Stimulated activated CD8-positive, alpha-beta memory T cell treated with anti-CD3 and anti-CD28 coated beads, Interleukin-4, amount 100 ng/mL, for 48 hours (primary cell): ENCODE results near the gene CDH2.

Experiments
- DNase-seq: peaks from one replicate; pipeline ENCODE4 v3.0.0-alpha.2; 2020

CDH2 gene

DNA sequence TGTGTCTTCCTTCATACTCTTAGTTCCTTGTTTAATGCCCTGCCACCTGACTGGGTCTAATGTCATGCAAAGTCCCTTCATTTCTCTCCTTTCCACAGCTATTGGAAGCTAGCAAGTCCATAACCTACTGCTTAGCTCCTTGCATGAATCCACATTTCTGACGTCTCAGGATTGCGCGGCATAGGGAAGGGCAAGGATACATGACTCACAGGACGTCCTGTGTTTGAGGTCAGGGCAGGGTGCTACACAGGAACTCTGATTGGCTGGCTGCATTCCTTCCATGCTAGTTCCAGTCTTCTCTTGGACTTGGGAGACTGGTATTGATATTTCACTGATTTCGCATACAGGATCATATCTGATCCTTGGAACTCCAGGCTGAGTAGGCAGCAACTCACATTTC lies 137.9 kb downstream of the CDH2 start:
- DNase-seq = no peak

DNA sequence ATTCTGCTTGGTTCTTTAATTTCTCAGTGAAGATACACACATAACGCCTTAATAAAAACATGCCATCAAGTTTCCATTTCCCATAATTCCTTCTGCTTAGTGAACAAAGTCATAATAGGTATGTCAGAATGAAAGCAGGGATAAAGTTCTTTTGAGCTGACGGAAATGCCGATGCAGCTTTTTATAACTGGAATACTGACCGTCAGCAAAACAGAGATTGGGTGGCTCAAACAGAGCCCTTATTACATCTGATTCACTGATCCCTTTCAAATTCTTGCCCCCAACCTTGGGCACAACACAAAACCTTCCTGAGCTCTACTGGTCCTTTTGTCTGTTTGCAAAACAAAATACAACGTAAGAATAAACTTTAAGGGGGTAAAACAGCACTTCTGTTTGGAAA lies 140.4 kb downstream of the CDH2 start:
- no peak for DNase-seq

DNA sequence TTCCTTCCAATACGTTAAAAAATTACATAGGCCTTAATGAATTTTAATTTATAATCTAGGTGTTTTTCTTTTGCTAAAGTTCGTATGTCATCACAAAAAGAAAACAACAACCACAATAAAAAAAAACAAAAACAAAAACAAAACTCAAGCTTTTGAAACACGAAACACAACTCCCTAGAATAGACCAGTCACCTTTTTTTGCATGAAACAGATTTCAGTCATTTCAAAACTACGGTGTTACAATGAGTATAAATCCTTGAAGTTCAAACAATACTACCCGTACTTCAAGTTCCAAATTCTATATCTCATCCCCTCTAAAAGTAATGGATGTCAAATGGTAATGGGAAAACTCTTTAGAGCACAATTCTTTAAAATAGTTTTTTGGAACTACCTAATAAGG lies 142.4 kb downstream of the CDH2 start:
- no peak for DNase-seq

DNA sequence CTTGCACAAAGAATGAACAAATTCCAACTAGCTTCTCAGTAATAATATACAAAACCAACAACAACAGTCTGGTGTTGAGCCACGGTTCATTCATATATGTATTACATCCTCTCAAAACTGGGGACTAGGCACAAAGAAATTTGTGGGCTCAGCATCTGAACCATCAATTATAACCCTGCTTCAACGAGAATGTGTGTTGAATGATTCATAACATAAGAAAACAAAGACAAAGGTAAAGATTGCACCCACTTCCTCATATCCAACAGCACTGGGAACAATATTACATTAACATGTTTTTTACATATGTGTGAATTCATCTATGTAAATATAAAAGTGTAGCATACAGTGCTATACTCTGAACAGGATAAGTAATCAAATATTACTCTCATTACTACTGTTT lies 144.8 kb downstream of the CDH2 start:
- no peak for DNase-seq

DNA sequence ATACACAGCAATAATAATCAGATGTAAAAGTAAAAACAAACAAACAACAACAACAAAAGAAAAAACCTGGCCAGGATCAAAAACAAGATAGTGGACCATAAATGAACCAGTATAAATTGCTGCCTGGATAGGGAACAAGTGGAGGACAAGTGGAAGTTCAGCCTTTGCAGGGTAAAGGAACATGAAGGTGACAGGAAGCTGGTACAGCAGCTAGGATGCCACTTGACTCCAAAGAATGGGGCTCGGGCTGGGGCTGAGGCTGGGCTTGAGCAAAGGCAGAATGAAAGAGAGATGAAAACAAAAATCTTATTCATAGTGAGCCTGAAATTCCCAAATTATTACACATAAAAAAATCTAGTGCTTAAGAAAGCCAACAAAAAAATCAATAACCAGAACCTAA lies 146.5 kb downstream of the CDH2 start:
- no peak for DNase-seq

DNA sequence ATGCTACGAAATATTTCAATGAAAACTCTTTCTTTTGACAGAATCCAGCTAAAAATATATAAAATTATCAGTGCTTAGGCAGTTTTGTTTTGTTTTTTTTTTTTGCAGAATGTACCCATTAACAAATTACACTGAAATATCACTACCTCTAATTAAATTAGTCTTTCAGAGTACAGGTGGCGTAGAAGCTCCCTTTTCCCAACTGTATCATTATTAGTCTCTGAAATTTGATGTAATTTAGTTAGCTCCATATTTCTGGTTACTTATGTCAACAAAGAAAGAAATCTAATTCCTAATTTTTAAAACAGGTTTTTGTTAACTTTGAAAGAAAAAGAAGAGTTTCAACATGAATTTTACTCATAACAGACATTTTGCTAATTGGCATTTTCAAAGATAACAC lies 149.2 kb downstream of the CDH2 start:
- DNase-seq = no peak

DNA sequence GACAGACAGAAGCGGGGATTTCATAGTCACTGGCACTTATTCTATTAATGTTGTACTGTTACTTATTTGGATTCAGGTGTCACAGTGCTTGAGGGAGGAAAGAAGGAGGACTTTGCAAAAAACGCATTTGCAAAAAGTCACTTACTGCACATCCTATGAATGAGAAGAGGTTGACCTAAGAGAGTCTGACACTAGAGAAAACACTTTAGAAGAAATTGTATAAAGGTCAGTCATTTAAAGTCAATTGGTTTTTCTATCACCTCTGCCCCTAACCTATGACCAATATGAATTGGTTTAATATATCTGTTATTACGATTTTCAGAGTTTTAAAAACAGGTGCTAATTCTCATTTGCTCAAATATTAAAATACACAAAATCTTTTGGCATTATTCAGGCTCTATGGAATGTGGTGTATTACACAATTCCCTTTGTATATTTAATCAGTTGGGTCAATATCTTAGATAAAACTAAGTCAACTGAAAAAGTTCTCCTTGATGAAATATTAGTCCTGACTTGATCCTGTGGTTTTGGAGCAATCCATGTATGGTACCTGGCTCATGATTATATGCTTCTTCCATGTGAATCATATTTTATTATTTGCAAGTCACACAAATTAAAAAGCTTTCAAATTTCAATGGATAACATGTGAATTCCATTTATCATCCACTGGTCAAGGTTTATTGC lies 157.4 kb downstream of the CDH2 start:
- DNase-seq = no peak

DNA sequence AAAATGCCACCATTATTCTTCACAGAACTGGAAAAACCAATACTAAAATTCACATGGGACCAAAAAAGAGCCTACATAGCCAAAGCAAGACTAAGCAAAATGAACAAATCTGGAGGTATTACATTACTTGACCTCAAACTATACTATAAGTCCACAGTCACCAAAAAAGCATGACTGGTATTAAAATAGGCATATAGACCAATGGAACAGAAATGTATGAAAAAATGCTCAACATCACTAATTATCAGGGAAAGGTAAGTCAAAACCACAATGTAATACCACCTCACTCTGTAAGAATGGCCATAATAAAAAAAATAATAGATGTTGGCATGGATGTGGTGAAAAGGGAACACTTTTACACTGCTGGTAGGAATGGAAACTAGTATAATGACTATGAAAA lies 158.6 kb downstream of the CDH2 start:
- DNase-seq = no peak

DNA sequence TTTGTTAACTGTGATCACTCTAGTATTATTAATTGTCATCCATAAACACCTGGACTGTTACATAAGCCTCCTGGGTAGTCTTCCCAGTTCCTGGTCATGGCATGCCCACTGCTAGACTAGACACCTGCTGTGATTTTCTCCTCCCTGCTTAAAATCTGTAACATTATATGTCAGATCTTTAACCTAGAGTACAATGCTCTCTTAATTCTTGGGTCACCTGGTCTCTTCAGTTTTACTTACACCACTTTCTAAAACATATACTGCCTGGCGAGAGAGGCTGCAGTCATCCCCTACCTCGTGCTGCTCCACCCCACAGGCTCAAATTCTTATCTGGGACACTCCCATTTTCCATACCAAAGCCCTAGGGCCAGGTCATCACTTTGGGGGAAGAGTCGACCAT lies 161.3 kb downstream of the CDH2 start:
- DNase-seq = no peak

DNA sequence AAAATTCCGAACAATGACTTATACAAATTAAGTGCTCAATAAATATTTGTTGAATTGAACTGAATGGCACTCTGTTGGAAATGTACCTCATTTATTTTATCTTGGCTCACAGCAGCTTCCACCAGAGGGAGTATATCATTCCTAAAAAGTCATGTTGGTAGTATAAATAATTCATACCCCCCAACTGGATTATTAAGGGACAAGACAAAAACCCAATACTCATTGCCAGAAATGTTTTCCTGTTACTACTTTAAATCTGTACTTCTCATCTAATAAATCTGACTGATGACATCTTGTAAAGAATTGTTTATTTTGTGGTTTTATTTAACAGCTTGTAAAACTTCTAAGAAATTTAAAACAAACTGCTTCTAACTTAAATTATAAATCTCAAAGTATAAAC lies 163.9 kb downstream of the CDH2 start:
- DNase-seq = no peak

DNA sequence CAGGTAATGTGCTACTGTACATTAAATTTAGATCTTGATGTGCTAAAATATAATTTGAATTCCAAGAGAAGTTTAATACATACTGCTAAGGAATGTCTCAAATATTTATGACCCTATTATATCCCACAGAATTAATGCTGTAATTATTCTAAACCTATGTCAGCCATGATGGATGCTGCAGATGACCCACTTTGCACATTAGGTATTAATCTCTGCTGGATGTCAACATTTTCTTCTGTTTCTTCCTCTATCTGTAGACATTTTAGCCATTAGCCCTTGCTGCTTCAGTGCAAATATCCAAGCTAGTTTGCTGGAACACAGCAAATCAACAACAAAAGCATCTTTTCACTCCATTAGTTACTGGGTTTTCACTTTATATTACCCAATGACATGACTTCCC lies 164.6 kb downstream of the CDH2 start:
- no peak for DNase-seq

DNA sequence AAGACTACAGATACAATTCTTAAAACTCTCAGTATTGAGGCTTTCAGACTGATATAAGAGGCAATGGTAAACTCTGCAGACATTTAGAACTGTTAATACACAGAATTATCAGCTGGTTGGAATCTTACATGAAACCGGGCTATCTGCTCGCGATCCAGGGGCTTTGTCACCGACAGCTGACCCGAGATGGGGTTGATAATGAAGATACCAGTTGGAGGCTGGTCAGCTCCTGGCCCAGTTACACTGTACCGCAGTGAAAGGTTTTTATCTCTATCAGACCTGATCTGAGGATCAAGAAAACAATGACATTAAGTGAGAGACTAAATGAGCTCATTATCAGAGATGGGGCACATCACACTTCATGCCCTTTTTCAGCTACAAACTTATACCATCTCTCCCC lies 167.3 kb downstream of the CDH2 start:
- no peak for DNase-seq

DNA sequence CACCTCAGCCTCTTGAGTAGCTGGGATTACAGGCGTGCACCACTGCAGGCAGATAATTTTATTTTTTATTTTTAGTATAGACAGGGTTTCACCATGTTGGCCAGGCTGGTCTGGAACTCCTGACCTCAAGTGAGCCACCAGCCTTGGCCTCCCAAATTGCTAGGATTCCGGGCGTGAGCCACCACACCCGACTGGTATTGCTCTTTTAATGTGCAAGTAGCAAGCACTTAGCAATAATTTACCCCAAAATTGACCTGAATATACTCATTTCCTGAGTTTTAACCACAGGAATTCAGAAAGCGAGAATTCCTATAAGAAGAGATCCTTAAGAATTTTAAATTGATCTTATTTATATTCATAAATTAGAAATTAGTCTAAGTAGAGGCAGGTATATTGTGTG lies 169.1 kb downstream of the CDH2 start:
- no peak for DNase-seq

DNA sequence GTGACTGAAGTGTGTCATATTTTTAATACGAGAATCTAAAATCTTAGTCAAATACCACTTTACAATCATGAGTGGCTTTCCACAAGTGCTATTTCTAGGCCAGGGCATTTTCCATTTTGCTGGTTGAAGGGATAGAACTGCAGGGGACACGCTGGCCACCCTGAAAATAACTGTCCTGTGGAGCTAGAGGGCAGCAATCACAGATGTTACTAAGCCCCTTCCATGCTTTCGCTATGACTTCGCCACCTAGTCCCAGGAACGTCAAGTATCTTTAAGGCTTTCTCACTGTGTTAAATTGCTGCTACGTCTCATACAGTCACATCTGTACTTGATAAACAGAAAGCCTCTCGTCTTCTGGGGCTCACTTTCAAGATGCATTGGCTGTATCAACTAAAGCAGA lies 171.8 kb downstream of the CDH2 start:
- no peak for DNase-seq

DNA sequence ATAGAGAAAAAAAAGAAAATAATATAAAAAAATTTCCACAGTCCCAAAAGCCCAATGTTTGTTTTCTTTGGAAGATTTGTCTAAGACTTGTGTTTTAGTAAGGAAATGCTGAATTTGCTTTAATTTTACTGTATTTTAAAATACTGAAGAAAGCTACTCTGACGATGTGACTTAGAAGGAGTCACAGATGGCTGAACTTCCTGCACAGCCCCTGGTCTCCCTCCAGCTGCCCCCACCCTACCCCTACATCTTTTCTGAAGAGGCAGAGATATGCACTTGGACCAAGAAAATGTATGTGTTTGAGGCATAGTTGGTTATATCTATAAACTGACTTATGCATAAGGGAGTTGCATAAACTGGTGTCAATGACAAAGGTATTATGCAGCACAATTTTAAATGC lies 172.3 kb downstream of the CDH2 start:
- no peak for DNase-seq

DNA sequence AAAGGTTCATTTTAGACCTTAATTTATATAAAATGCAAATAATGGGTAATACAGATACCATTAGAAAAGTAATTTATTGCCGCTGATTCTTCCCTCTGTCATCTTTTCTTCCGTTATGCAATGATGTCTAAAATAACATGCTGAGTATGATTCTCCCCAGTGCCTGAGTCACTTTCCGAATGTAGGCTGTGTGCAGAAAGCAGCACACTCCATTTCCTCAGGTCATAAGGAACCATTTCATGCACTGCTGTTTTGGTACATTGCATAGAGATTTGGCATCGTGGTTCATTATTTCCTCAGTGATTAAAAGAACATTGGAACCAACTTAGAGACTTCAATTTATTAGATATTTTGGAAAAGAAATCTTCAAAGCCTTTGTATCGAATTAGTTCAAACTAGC lies 173.5 kb downstream of the CDH2 start:
- no peak for DNase-seq

DNA sequence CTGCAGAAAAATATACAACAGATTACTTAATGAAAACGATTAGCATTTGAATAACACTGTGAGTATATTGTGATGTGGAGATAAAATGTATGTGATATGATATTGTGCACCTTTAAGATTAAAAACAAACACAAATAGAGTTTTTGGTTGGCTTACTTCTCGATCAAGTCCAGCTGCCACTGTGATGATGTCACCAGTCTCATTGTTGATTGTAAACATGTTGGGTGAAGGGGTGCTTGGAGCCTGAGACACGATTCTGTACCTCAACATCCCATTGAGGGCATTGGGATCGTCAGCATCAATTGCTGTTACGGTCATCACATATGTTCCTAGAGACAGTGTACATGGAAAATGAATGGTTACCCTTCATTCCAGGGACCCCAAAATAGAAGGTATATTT lies 174.1 kb downstream of the CDH2 start:
- DNase-seq = no peak

DNA sequence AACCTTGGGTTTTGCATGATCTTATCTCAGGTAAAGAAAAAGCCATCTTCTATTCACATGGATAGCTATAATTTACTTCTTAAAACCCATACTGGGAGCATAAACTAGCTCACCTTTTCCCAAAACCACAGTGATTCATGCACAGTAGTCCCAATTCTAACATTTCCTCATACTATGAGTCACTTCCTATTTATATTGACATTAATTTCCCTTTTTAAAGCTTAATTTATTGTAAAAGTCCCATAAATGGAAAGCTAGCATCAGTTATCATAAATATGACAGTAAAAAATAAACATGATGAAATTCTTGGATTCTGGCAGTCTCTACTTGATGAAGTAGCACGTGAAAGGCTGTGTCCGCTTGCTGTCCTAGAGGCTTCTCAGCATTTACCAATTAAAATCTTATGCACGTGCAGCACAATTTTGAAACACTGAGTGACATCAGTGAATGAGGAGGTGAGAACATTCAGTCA lies 180.1 kb downstream of the CDH2 start:
- no peak for DNase-seq

DNA sequence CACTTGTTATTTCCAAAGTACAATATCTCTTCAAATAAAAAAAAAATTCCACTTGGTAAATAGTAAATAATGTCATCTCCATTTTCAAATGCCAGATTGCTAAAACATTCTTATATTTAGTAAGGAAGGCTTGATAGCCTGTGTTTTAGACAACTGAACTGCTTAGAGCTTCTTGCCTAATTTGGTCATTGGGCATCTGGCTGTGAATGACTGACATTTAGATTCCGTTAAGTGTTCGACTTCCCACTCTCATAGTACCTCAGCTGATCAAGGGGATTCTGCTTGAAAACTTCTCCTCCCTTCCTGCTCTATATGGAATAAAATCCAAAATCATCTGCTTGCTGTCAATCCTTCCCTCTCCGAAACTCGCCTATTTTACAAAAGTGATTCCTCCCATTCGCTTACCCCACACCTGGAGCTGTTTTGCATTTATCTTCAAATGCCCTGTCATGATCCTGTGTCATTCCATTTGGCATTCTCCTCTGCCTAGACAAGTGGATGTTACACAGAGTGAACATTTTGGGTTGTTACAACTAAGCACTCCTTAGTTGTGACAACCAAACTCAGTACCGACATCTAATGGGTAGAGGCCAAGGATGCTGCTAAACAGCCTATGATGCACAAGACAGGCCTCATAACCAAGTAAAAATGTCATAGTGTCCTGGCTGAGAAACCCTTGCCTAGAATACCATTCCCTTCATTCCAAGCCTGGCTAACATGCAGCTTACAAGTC lies 181.0 kb downstream of the CDH2 start:
- no peak for DNase-seq

DNA sequence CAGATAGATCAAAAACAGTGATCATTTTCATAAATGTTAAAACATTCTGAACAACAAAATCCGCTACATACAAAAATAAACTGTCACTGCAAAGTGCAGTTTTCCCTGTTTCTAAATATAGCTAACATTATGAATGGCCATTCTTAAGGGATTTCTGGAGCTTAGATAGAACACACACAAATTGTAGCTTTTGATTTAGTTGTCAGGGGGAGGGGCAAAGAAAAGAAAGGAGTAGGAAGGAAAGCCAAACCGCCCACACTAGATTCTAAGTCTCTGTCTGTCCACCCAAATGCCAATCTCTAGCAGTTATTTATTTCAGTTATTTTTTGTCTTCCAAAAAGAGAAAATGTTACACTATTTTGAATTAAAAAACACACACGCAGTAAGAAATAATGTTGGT lies 182.4 kb downstream of the CDH2 start:
- no peak for DNase-seq

DNA sequence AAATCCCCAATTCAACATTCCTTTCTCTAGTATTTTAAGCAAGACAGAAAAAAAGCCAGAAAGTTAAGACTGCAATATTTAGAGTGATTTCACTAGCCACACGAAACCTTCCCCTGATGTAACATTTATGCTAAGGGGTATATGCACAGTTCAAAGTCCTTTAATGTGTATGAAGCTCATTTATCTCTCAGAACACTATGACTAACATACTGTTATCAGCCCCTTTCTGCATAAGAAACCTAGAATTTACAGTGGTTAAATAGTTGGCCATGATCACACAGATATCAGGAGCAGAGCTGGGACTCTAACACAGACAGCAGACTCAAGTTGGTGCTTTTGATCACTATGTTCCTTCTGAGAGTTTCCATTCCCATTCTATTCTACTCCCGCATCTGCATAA lies 185.5 kb downstream of the CDH2 start:
- no peak for DNase-seq

DNA sequence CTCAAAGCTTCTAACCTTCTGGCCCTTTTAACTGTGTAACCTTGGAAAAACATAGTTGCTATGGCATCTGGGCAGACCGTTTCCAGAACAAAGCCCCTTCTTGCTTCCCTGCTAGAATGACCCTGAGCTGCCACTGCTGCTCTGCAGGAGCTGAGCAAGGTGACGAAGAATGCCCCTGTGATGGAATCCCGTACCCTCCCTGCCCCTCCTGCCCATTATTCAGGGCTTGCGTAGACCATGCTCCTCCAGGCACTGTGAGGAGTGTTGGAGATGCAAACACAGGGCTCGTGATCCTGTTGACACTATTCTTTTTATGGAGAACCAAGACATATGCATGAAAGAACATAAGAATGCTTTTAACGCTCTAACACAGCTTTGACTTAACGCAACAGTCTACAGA lies 191.1 kb downstream of the CDH2 start:
- no peak for DNase-seq

DNA sequence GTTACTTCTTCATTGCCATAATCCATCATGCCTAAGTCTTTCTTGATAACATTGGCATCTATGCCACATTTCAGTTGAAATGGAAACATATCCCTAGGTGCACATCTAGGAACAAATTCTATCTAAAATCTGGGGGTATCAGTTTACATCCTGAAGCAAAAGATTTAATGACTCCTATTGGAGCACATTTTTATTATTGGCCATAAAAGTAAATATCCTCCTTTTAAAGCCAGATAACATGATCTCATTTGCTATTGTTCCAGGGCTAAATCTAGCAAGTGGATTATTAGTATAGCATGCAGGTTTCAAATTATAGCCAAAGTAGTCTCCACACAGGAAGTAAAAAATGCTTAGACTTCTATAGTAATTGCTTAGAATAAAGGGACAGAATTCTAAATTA lies 193.2 kb downstream of the CDH2 start:
- no peak for DNase-seq

DNA sequence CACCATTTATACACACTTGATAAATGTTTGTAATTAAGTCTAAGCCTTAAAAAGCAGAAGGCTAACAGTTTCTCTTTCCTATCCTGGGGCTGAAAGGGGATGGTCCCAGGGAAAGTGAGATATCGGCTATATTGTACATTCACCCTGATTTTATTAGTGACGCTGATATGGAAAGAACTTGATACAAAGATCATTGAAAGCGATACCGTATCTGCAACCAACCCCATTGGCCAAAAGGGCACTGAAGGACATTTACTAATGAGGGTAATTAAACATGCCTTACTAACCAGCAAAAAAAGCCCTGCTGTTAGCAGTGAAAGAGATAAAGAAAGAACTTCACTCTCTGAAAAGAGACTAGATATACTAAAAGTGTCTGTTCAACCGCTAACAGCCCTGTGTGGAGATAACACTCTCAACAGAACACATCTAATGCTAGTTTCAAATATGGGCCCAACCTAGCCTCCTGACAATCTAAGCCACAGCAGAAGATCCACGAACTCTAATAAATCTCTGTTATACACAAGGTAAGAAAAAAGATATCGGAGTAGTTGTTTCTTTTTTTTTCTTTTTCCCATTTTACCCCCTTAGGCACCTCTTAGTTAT lies 200.0 kb downstream of the CDH2 start:
- DNase-seq = no peak

DNA sequence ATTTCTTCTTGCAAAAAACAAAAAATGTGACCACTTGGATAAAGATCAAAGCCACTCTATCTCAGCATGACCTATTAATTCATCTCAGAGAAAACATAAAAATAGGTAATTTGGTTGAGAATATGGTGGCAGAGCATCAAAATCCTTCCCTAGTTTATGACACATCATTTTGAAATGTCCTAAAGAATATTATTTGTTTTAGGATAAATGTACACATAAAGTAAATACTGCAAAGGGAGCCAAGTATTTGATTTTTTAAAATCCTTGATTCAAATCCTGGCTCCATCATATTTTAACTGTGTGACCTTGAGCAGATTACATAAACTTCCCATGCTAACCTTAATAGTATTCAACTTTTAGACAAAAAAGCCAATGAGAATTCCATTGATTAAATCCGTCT lies 206.6 kb downstream of the CDH2 start:
- DNase-seq = no peak
